Measurements from ENCODE around the gene ZDHHC14.

- TF ChIP-seq CTCF (IDR thresholded peaks at IDR 0.05) (no peak), EP300 (IDR thresholded peaks at IDR 0.05) (no peak), POLR2A (IDR thresholded peaks at IDR 0.05) (no peak)
Observed at GRCh38 chr6:157656437-157656997, 275.5 kb downstream of the ZDHHC14 start.
